GM12878 (cell line): Measurements from ENCODE around the gene SELP. TPM values are rescaled to one million over a fixed set of nuclear protein-coding genes. Genes with fewer than 3 reads are reported as not detected.
A peak's percentile ranks its signal among the peaks of the same experiment; 100 is the strongest.

Source experiments
- ATAC-seq: fragments of 200-7000 bp; cut with Tn5 transposase; 3 replicates; pipeline ENCODE4 v1.9.1; 2020; ENCODE audit warnings: mild to moderate bottlenecking, moderate library complexity
- BruUV-seq: library from RNA; stranded (reverse); fragments of 400-500 nt; replicated peaks from 2 replicates; lab custom pipeline; 2021; lab: Mats Ljungman, UMichigan
- CTCF ChIA-PET: fragments of 300-600 bp; sonication (Branson Sonifier 250); formaldehyde crosslinking; extraction: SDS; loops from one replicate; lab custom pipeline; 2021; ENCODE audit warnings: inconsistent platforms; lab: Yijun Ruan, JAX
- POLR2A ChIA-PET: fragments of 350-600 bp; formaldehyde crosslinking; extraction: SDS; loops from one replicate; lab custom pipeline; 2021; ENCODE audit warnings: inconsistent platforms; lab: Charles Lee
- RAD21 ChIA-PET: fragments of 300-600 bp; sonication (Branson Sonifier 250); formaldehyde crosslinking; loops from one replicate; lab custom pipeline; 2023; ENCODE audit warnings: antibody characterized with exemption; ENCODE audit not compliant: unreplicated experiment; lab: Charles Lee
- SMC1A ChIA-PET: fragments of 300-600 bp; sonication (Branson Sonifier 250); formaldehyde crosslinking; loops from one replicate; lab custom pipeline; 2023; ENCODE audit not compliant: unreplicated experiment, uncharacterized antibody; lab: Charles Lee
- DNase-seq: peaks from one replicate; pipeline ENCODE4 v3.0.0-alpha.2; 2011; ENCODE audit warnings: low read depth, low spot score
- FAIRE-seq: peaks from 3 replicates; lab custom pipeline; 2011; peaks lifted over from hg19 to GRCh38; lab: Jason Lieb, UNC
- H2AFZ ChIP-seq: 2 replicates; pipeline ENCODE4 v1.6.0; 2011; ENCODE audit warnings: low read depth, low read length, control low read depth; ENCODE audit not compliant: control insufficient read depth
- H3K27ac ChIP-seq: 2 replicates; pipeline ENCODE4 v1.5.1; 2011; ENCODE audit warnings: control low read depth; ENCODE audit not compliant: control insufficient read depth, insufficient read depth
- H3K27me3 ChIP-seq, 2 experiments: replicated peaks in 1 of 2; 2 replicates each; pipeline versions ENCODE4 v1.6.0 to v1.6.1; 2011; ENCODE audit warnings: low read length in 1 of 2; ENCODE audit not compliant: control insufficient read depth in 2 of 2, insufficient read depth in 2 of 2
- H3K36me3 ChIP-seq, 2 experiments: 2 replicates each; pipeline ENCODE4 v1.5.1; 2011; ENCODE audit warnings: low read length in 1 of 2; ENCODE audit not compliant: control insufficient read depth in 2 of 2, insufficient read depth in 2 of 2
- H3K4me1 ChIP-seq: 2 replicates; pipeline ENCODE4 v1.6.1; 2011; ENCODE audit warnings: mild to moderate bottlenecking, low read length, moderate library complexity, mixed read lengths; ENCODE audit not compliant: control insufficient read depth, insufficient read depth
- H3K4me2 ChIP-seq: 2 replicates; pipeline ENCODE4 v1.6.0; 2011; ENCODE audit warnings: control low read depth; ENCODE audit not compliant: control insufficient read depth, insufficient read depth
- H3K4me3 ChIP-seq: fragments of 200-600 bp; sonication (generic); 2 replicates; pipeline ENCODE4 v1.5.1; 2016
- H3K79me2 ChIP-seq: 2 replicates; pipeline ENCODE4 v1.6.0; 2011; ENCODE audit warnings: low read length; ENCODE audit not compliant: control insufficient read depth, insufficient read depth
- H3K9ac ChIP-seq: 2 replicates; pipeline ENCODE4 v1.8.0; 2011; ENCODE audit warnings: low read length, control low read depth, mixed read lengths; ENCODE audit not compliant: control insufficient read depth, insufficient read depth
- H3K9me3 ChIP-seq: replicated peaks from 3 replicates; pipeline ENCODE4 v1.5.1; 2011; ENCODE audit warnings: mild to moderate bottlenecking, low read length; ENCODE audit not compliant: control insufficient read depth, insufficient read depth
- H4K20me1 ChIP-seq: 2 replicates; pipeline ENCODE4 v1.6.0; 2011; ENCODE audit not compliant: control insufficient read depth, insufficient read depth
- IKZF2 ChIP-seq, 2 experiments: fragments of 450-650 bp; IDR thresholded peaks; 2 replicates each; pipeline ENCODE4 v1.6.1; 2017; ENCODE audit warnings: mild to moderate bottlenecking in 2 of 2, moderate library complexity in 2 of 2
- NR2C1 ChIP-seq: fragments of 450-650 bp; IDR thresholded peaks from 2 replicates; pipeline ENCODE4 v1.6.1; 2017; ENCODE audit warnings: antibody characterized with exemption, mild to moderate bottlenecking, moderate library complexity
- SIN3A ChIP-seq: IDR thresholded peaks from 2 replicates; pipeline ENCODE4 v1.6.1; 2012; ENCODE audit warnings: low read depth, low read length, improper control_type of control experiment
- WGBS: methylation state at CpG from one replicate; pipeline ENCODE4 v1.1.6; 2016; ENCODE audit warnings: low lambda C conversion rate; ENCODE audit not compliant: insufficient replicate concordance, insufficient coverage; ENCODE audit errors: missing lambda C conversion rate; 5-methylcytosine and 5-hydroxymethylcytosine counted together
- in situ Hi-C: fragments of 300-500 bp; cut with MboI; formaldehyde crosslinking; loops from 9 replicates; pipeline ENCODE4 v1.14.3; 2018; ENCODE audit warnings: mixed read lengths
- intact Hi-C: fragments of 100-400 bp; cut with micrococcal nuclease; formaldehyde crosslinking; loops from one replicate; pipeline ENCODE4 v1.14.2; 2022; ENCODE audit not compliant: unreplicated experiment
- polyA plus RNA-seq, 11 experiments: library from polyadenylated mRNA; depleted of rRNA in 4 of 11; unstranded in 6 of 11; stranded (reverse) in 5 of 11; fragments of >200 nt; fragmentation: Nextera tagmentation in 4 of 11; fragmentation: Illumina TruSeq in 1 of 11; extraction: Ambion mirVana in 4 of 11; extraction: Trizol in 1 of 11; gene quantifications; 1 replicate in 1 of 11; 2 replicates in 10 of 11; pipeline versions ENCODE4 v1.2.1 to v1.2.3, GENCODE V29; 2011 to 2016; ENCODE audit warnings: inconsistent platforms in 2 of 11, missing spikeins in 2 of 11, low read depth in 1 of 11
- total RNA-seq, 4 experiments: library from RNA; depleted of rRNA in 3 of 4; stranded (reverse); fragments of >200 nt in 3 of 4; fragmentation: Illumina TruSeq in 1 of 4; extraction: Trizol in 1 of 4; gene quantifications; 2 replicates each; pipeline versions ENCODE4 v1.2.1 to v1.2.3, GENCODE V29; 2013 to 2021
- TF ChIP-seq, protein P1 (sequence below): IDR thresholded peaks from 2 replicates; pipeline ENCODE4 v1.6.1; 2012; ENCODE audit warnings: mild to moderate bottlenecking, low read depth, low read length

Gene SELP
- total and polyA plus RNA-seq, 10 of the 15 experiments (the other 5 are each of a cell fraction or from before 2014, with no cell fraction given): 0.04 to 0.23 (median 0.06) TPM; not detected in 7

DNA sequence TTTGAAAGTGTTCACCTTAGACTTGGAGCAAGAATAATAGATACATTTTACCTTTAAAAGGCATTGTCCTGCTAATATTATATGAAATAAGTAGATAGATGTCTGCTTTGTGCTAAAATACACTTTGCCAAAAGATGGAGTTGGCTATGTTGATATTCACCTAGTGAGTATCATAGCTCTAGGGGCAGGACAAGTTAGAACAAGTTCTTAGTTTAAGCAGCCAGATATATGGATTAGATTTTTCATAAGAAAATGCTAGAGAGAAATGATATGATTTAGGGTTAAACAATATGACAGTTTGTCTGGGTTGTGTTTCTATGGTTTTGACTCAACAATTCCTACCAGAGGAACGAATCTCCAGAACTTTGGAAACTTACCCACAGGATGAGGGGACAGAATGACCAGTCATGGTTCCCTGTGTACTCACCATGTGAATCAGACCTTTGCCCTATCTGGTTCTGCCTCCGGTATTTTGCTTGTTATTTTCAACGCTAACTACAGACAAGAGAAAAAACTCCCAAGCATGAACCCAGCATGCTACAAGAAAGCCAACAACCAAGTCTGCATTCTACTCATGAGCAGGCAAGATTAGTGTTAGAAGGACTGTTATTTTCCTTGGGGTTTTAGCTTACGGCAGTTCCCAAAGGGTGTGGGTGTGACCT, 45.3 kb downstream of the SELP start:
- BruUV-seq: no TSS peak
- SMC1A ChIA-PET: interaction anchor here (1.1 kb wide), 1 partner anchor 110 kb away, joined by 3 read pairs; no protein-coding TSS in a partner anchor
- H3K36me3 ChIP-seq: no peaks in the 10 kb centered on the region
- POLR2A ChIA-PET: no interaction called here
- H3K9me3 ChIP-seq: no peaks in the 10 kb centered on the region
- H3K27me3 ChIP-seq: no peaks in the 10 kb centered on the region; a peak in 1 of 4 replicates
- CTCF ChIA-PET: interaction anchor here (1.7 to 5.6 kb wide), 2 partner anchors 35 to 128 kb away, joined by 4 to 78 read pairs; no protein-coding TSS in a partner anchor
- in situ Hi-C loops (no loop called here), intact Hi-C loops (loop anchor here (5.0 kb wide), 1 partner anchor 32 kb away; no protein-coding TSS in a partner anchor)
- FAIRE-seq (no peak), DNase-seq (no peak), ATAC-seq (peak; percentile 10; the same call in 2 of the 3 replicates)
- H2AFZ ChIP-seq: peak overlapping the region; percentile 20
- H3K4me2 ChIP-seq: no peak overlapping the region
- no peaks in the 10 kb centered on the region for H3K79me2 ChIP-seq
- H4K20me1 ChIP-seq: no peaks in the 10 kb centered on the region
- RAD21 ChIA-PET: interaction anchor here (1.0 to 2.2 kb wide), 2 partner anchors 124 to 128 kb away, joined by 5 to 24 read pairs; no protein-coding TSS in a partner anchor
- H3K4me1 ChIP-seq: peaks cover 5% of the 10 kb centered on the region; the same call in 1 of the 2 replicates
- H3K4me3 ChIP-seq: no peak overlapping the region
- TF ChIP-seq IKZF2 (IDR thresholded peaks at IDR 0.05) (peak in 1 of 2 experiments; percentile 16; a peak in 1 of 4 replicates), SIN3A (no peak), NR2C1 (no peak)
- TF ChIP-seq, protein P1, sequence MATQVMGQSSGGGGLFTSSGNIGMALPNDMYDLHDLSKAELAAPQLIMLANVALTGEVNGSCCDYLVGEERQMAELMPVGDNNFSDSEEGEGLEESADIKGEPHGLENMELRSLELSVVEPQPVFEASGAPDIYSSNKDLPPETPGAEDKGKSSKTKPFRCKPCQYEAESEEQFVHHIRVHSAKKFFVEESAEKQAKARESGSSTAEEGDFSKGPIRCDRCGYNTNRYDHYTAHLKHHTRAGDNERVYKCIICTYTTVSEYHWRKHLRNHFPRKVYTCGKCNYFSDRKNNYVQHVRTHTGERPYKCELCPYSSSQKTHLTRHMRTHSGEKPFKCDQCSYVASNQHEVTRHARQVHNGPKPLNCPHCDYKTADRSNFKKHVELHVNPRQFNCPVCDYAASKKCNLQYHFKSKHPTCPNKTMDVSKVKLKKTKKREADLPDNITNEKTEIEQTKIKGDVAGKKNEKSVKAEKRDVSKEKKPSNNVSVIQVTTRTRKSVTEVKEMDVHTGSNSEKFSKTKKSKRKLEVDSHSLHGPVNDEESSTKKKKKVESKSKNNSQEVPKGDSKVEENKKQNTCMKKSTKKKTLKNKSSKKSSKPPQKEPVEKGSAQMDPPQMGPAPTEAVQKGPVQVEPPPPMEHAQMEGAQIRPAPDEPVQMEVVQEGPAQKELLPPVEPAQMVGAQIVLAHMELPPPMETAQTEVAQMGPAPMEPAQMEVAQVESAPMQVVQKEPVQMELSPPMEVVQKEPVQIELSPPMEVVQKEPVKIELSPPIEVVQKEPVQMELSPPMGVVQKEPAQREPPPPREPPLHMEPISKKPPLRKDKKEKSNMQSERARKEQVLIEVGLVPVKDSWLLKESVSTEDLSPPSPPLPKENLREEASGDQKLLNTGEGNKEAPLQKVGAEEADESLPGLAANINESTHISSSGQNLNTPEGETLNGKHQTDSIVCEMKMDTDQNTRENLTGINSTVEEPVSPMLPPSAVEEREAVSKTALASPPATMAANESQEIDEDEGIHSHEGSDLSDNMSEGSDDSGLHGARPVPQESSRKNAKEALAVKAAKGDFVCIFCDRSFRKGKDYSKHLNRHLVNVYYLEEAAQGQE: no peak
- H3K9ac ChIP-seq: no peak overlapping the region
- WGBS: 12% methylated on average over 4 of the region's 4 CpGs
- H3K27ac ChIP-seq: no peak overlapping the region
